Calu3 (cell line): Measurements from ENCODE around the gene IMMP2L. TPM values are rescaled to one million over a fixed set of nuclear protein-coding genes. Genes with fewer than 3 reads are reported as not detected.

Experiments used
- BruUV-seq: library from RNA; stranded (reverse); fragments of 400-500 nt; replicated peaks from 2 replicates; lab custom pipeline; 2021; lab: Mats Ljungman, UMichigan
- CTCF ChIA-PET: fragments of 300-600 bp; sonication (Branson Sonifier 250); formaldehyde crosslinking; loops from one replicate; lab custom pipeline; 2022; ENCODE audit warnings: antibody characterized with exemption; lab: Charles Lee
- DNase-seq: peaks from one replicate; pipeline ENCODE4 v3.0.0; 2022
- H3K27ac Mint-ChIP-seq: one replicate; pipeline ENCODE4 v1.8.0; 2022; ENCODE audit warnings: mixed read lengths; ENCODE audit not compliant: unreplicated experiment
- H3K27me3 Mint-ChIP-seq: one replicate; pipeline ENCODE4 v1.8.0; 2022; ENCODE audit warnings: mixed read lengths; ENCODE audit not compliant: unreplicated experiment
- H3K36me3 Mint-ChIP-seq: one replicate; pipeline ENCODE4 v1.8.0; 2022; ENCODE audit warnings: mild to moderate bottlenecking, moderate library complexity, mixed read lengths; ENCODE audit not compliant: insufficient read depth, unreplicated experiment
- H3K4me1 Mint-ChIP-seq: one replicate; pipeline ENCODE4 v1.8.0; 2022; ENCODE audit warnings: mild to moderate bottlenecking, low read depth, mixed read lengths; ENCODE audit not compliant: unreplicated experiment
- H3K4me3 Mint-ChIP-seq: one replicate; pipeline ENCODE4 v1.8.0; 2022; ENCODE audit warnings: mild to moderate bottlenecking, low read depth, moderate library complexity, mixed read lengths; ENCODE audit not compliant: unreplicated experiment
- H3K9me3 Mint-ChIP-seq: one replicate; pipeline ENCODE4 v1.8.0; 2022; ENCODE audit warnings: low read depth, mixed read lengths; ENCODE audit not compliant: unreplicated experiment
- intact Hi-C: fragments of 100-400 bp; cut with micrococcal nuclease; formaldehyde crosslinking; loops from one replicate; pipeline ENCODE4 v1.10.0; 2022; ENCODE audit not compliant: unreplicated experiment
- total RNA-seq: library from RNA; stranded (reverse); gene quantifications from 2 replicates; pipeline ENCODE4 v1.2.3, GENCODE V29; 2022
- TF ChIP-seq, protein P1 (sequence below): fragments of 200-600 bp; IDR thresholded peaks from one replicate; pipeline ENCODE4 v1.8.0; 2022; ENCODE audit warnings: antibody characterized with exemption; ENCODE audit not compliant: unreplicated experiment

IMMP2L gene
- total RNA-seq, 1 experiment from 2014 or later: 28.6 TPM

DNA sequence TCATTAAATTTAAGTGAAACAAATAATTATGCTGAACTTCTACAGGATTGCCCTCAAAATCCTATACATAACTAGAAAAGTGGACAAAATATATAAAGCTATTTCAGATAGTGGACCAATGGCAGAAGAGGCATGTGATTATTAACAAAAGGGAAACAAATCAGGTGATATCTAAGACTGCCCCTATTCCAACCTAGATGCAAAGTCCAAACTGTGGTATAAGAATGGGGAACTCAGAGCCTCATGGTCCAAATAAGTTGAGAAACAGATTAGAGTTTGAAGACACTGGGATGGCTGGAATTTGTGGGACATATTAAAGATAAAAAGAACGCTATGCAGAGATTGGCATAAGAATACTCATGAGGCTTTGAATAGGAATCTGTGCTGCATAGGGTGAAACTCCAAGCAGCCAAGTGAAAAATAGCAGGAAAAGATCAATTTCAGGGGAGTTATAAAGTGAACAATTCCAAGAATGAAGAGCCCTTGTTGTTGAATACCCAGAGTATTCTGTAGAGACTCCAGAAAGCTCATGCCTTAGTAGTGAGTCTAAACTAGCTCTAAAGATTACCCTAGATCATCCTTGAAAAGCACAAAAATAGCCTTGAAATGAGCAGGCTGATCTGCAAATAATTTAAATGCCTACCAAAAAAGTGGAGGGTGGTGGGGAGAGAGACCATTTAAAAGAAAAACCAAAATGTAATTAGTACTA lies 152.4 kb downstream of the IMMP2L start:
- Mint-ChIP-seq H3K27me3 (no peaks in the 10 kb centered on the region), H3K4me3 (no peak overlapping the region), H3K36me3 (no peaks in the 10 kb centered on the region), H3K9me3 (peaks cover 2% of the 10 kb centered on the region), H3K4me1 (no peaks in the 10 kb centered on the region), H3K27ac (no peak overlapping the region)
- CTCF ChIA-PET: no interaction called here
- no TSS peak for BruUV-seq
- intact Hi-C loops: no loop called here
- DNase-seq: no peak
- TF ChIP-seq, protein P1, sequence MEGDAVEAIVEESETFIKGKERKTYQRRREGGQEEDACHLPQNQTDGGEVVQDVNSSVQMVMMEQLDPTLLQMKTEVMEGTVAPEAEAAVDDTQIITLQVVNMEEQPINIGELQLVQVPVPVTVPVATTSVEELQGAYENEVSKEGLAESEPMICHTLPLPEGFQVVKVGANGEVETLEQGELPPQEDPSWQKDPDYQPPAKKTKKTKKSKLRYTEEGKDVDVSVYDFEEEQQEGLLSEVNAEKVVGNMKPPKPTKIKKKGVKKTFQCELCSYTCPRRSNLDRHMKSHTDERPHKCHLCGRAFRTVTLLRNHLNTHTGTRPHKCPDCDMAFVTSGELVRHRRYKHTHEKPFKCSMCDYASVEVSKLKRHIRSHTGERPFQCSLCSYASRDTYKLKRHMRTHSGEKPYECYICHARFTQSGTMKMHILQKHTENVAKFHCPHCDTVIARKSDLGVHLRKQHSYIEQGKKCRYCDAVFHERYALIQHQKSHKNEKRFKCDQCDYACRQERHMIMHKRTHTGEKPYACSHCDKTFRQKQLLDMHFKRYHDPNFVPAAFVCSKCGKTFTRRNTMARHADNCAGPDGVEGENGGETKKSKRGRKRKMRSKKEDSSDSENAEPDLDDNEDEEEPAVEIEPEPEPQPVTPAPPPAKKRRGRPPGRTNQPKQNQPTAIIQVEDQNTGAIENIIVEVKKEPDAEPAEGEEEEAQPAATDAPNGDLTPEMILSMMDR: no peak

DNA sequence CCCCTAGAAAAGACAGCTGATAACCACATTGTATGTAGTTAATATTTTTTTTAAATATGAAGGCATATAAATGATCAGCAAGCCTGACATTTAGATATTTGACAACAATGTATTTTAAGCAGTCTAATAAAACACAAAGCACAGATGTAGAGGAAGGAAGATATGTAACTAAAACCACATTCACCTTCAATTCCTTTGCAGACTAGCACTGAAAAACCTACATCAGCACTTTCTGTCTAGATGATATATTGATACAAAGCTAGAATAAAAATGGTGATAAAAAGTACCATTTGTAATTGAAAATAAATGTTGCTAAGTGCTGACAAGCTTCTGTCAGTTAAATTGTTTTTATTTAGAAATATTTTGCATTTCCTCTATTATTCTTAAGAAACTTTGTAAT lies 153.6 kb downstream of the IMMP2L start:
- Mint-ChIP-seq H3K36me3 (no peaks in the 10 kb centered on the region), H3K4me3 (no peak overlapping the region), H3K27me3 (no peaks in the 10 kb centered on the region), H3K4me1 (no peaks in the 10 kb centered on the region), H3K27ac (no peak overlapping the region), H3K9me3 (peaks cover 2% of the 10 kb centered on the region)
- BruUV-seq: no TSS peak
- TF ChIP-seq, protein P1: no peak
- CTCF ChIA-PET: no interaction called here
- intact Hi-C loops: no loop called here
- DNase-seq: no peak

DNA sequence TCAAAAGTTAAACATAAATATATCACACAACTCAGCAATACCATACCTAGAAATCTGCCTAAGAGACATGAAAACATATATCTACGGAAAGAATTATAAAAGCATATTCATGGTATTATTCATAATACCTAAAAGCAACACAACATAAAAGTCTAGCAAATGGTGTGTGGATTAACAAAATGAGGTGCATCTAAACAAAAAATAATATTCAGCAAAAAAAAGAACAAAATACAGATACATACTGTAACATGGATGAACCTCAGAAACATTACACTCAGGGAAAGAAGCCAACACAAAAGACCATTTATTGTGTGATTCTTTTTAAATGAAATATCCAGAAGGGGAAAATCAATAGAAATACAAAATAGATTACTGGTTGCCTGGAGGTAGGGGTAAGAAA lies 155.0 kb downstream of the IMMP2L start:
- peaks cover 2% of the 10 kb centered on the region for H3K9me3 Mint-ChIP-seq
- no peak overlapping the region for H3K4me3 Mint-ChIP-seq
- no peaks in the 10 kb centered on the region for H3K36me3 Mint-ChIP-seq
- DNase-seq: no peak
- H3K27me3 Mint-ChIP-seq: no peaks in the 10 kb centered on the region
- intact Hi-C loops: no loop called here
- CTCF ChIA-PET: no interaction called here
- H3K27ac Mint-ChIP-seq: no peak overlapping the region
- H3K4me1 Mint-ChIP-seq: no peaks in the 10 kb centered on the region
- TF ChIP-seq, protein P1: no peak
- BruUV-seq: no TSS peak

DNA sequence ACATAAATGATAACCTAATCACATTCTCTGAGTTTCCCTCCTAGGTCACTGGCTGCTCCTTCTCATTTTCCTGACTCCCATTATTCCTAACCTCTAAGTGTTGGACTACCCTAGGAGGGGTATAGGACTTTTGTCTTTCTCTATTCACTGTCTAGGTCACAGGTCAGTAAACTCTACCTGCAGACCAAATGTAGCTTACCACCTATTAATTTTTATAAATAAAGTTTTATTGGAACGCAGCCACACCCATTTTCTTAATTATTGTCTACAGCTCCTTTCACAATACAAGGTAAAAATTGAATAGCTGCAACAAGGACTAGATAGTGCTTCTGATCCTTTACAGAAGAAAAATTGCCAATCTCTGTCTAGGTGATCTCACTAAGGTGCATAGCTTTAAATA lies 156.7 kb downstream of the IMMP2L start:
- Mint-ChIP-seq H3K27ac (no peak overlapping the region), H3K27me3 (no peaks in the 10 kb centered on the region), H3K4me3 (no peak overlapping the region), H3K4me1 (no peaks in the 10 kb centered on the region), H3K36me3 (no peaks in the 10 kb centered on the region), H3K9me3 (peaks cover 2% of the 10 kb centered on the region)
- no peak for DNase-seq
- CTCF ChIA-PET: no interaction called here
- intact Hi-C loops: no loop called here
- TF ChIP-seq, protein P1: no peak
- no TSS peak for BruUV-seq
